ENCODE measurements around the gene DROSHA. TPM values are rescaled to one million over a fixed set of nuclear protein-coding genes. Genes with fewer than 3 reads are reported as not detected.

The DROSHA gene
- total RNA-seq, 1 donor from 2014 or later: 59.3 TPM

- Mint-ChIP-seq H3K27me3 (ENCODE audit: low read depth) (no peaks in the 10 kb centered on the region), H3K4me1 (ENCODE audit: low read depth) (peaks cover 18% of the 10 kb centered on the region), H3K9me3 (ENCODE audit: low read depth) (peaks cover 2% of the 10 kb centered on the region), H3K36me3 (ENCODE audit: low read depth) (peaks cover 38% of the 10 kb centered on the region), H3K27ac (ENCODE audit: unreplicated experiment) (no peak overlapping the region), H3K4me3 (ENCODE audit: unreplicated experiment) (no peak overlapping the region)
- no peak for TF ChIP-seq CTCF (IDR thresholded peaks at IDR 0.05)
- DNase-seq (ENCODE audit: low spot score): no peak
Observed at GRCh38 chr5:31464081-31464480, 67.8 kb downstream of the DROSHA start.

GRCh38 chr5:31463351-31463750 is 68.5 kb downstream of the DROSHA start:
- no peaks in the 10 kb centered on the region for H3K27me3 Mint-ChIP-seq (ENCODE audit: low read depth)
- DNase-seq (ENCODE audit: low spot score): no peak
- no peak for TF ChIP-seq CTCF (IDR thresholded peaks at IDR 0.05)
- H3K4me3 Mint-ChIP-seq (ENCODE audit: unreplicated experiment): no peak overlapping the region
- no peak overlapping the region for H3K27ac Mint-ChIP-seq (ENCODE audit: unreplicated experiment)
- H3K9me3 Mint-ChIP-seq (ENCODE audit: low read depth): peaks cover 2% of the 10 kb centered on the region
- peaks cover 13% of the 10 kb centered on the region for H3K4me1 Mint-ChIP-seq (ENCODE audit: low read depth)
- peaks cover 38% of the 10 kb centered on the region for H3K36me3 Mint-ChIP-seq (ENCODE audit: low read depth)

GRCh38 chr5:31459594-31459993 is 72.3 kb downstream of the DROSHA start:
- Mint-ChIP-seq H3K4me1 (ENCODE audit: low read depth) (peaks cover 10% of the 10 kb centered on the region), H3K36me3 (ENCODE audit: low read depth) (peaks cover 47% of the 10 kb centered on the region), H3K27ac (ENCODE audit: unreplicated experiment) (no peak overlapping the region), H3K27me3 (ENCODE audit: low read depth) (no peaks in the 10 kb centered on the region), H3K9me3 (ENCODE audit: low read depth) (peaks cover 21% of the 10 kb centered on the region), H3K4me3 (ENCODE audit: unreplicated experiment) (no peak overlapping the region)
- DNase-seq (ENCODE audit: low spot score): no peak
- no peak for TF ChIP-seq CTCF (IDR thresholded peaks at IDR 0.05)

- no peak overlapping the region for H3K4me3 Mint-ChIP-seq (ENCODE audit: unreplicated experiment)
- H3K27me3 Mint-ChIP-seq (ENCODE audit: low read depth): no peaks in the 10 kb centered on the region
- no peak overlapping the region for H3K27ac Mint-ChIP-seq (ENCODE audit: unreplicated experiment)
- no peak for TF ChIP-seq CTCF (IDR thresholded peaks at IDR 0.05)
- H3K4me1 Mint-ChIP-seq (ENCODE audit: low read depth): no peaks in the 10 kb centered on the region
- DNase-seq (ENCODE audit: low spot score): no peak
- H3K9me3 Mint-ChIP-seq (ENCODE audit: low read depth): peaks cover 24% of the 10 kb centered on the region
- peaks cover 43% of the 10 kb centered on the region for H3K36me3 Mint-ChIP-seq (ENCODE audit: low read depth)
Observed at GRCh38 chr5:31455172-31455571, 76.7 kb downstream of the DROSHA start.

- Mint-ChIP-seq H3K27me3 (ENCODE audit: low read depth) (no peaks in the 10 kb centered on the region), H3K9me3 (ENCODE audit: low read depth) (peaks cover 21% of the 10 kb centered on the region), H3K27ac (ENCODE audit: unreplicated experiment) (no peak overlapping the region), H3K36me3 (ENCODE audit: low read depth) (peaks cover 45% of the 10 kb centered on the region), H3K4me3 (ENCODE audit: unreplicated experiment) (no peak overlapping the region), H3K4me1 (ENCODE audit: low read depth) (peaks cover 13% of the 10 kb centered on the region)
- no peak for TF ChIP-seq CTCF (IDR thresholded peaks at IDR 0.05)
- no peak for DNase-seq (ENCODE audit: low spot score)
Observed at GRCh38 chr5:31453522-31453921, 78.4 kb downstream of the DROSHA start.

All from chondrocyte (in vitro differentiated cells).